MCF 10A (cell line): ENCODE results near the gene CDK3. TPM values are rescaled to one million over a fixed set of nuclear protein-coding genes. Genes with fewer than 3 reads are reported as not detected.
"Not testable (repeated sequence)": the region's sequence is repeated elsewhere in the genome, so short reads cannot be mapped to it uniquely, and the experiment has no call there.

Experiments
- BruUV-seq: library from RNA; stranded (reverse); fragments of 400-500 nt; replicated peaks from 2 replicates; lab custom pipeline; 2021; lab: Mats Ljungman, UMichigan
- CTCF ChIA-PET: fragments of 300-600 bp; sonication (Branson Sonifier 250); formaldehyde crosslinking; extraction: SDS; loops from one replicate; lab custom pipeline; 2021; ENCODE audit warnings: antibody characterized with exemption, inconsistent platforms; lab: Yijun Ruan, JAX
- POLR2A ChIA-PET: fragments of 300-600, 350-650 bp; sonication (Branson Sonifier 250); formaldehyde crosslinking; extraction: SDS; loops from one replicate; lab custom pipeline; 2020; ENCODE audit warnings: antibody characterized with exemption, inconsistent platforms; lab: Yijun Ruan, JAX
- DNase-seq: peaks from one replicate; pipeline ENCODE4 v3.0.0-alpha.2; 2018; ENCODE audit not compliant: unreplicated experiment
- H3K27ac Mint-ChIP-seq: one replicate; pipeline ENCODE4 v1.8.0; 2022; ENCODE audit warnings: mild to moderate bottlenecking, low read depth, mixed read lengths; ENCODE audit not compliant: unreplicated experiment
- H3K27me3 Mint-ChIP-seq: one replicate; pipeline ENCODE4 v1.8.0; 2022; ENCODE audit warnings: mixed read lengths; ENCODE audit not compliant: insufficient read depth, unreplicated experiment
- H3K36me3 Mint-ChIP-seq: one replicate; pipeline ENCODE4 v1.8.0; 2022; ENCODE audit warnings: mild to moderate bottlenecking, moderate library complexity, mixed read lengths; ENCODE audit not compliant: insufficient read depth, unreplicated experiment
- H3K4me1 Mint-ChIP-seq: one replicate; pipeline ENCODE4 v1.8.0; 2022; ENCODE audit warnings: mixed read lengths; ENCODE audit not compliant: insufficient read depth, unreplicated experiment
- H3K4me3 Mint-ChIP-seq: one replicate; pipeline ENCODE4 v1.8.0; 2022; ENCODE audit warnings: mild to moderate bottlenecking, moderate library complexity, mixed read lengths; ENCODE audit not compliant: unreplicated experiment
- H3K9me3 Mint-ChIP-seq: one replicate; pipeline ENCODE4 v1.8.0; 2022; ENCODE audit warnings: mixed read lengths; ENCODE audit not compliant: unreplicated experiment
- CTCF ChIP-seq: fragments of 200-600 bp; IDR thresholded peaks from one replicate; pipeline ENCODE4 v1.8.0; 2022; ENCODE audit warnings: antibody characterized with exemption, mild to moderate bottlenecking; ENCODE audit not compliant: unreplicated experiment
- intact Hi-C: fragments of 100-400 bp; cut with micrococcal nuclease; formaldehyde crosslinking; loops from 2 replicates; pipeline ENCODE4 v1.14.1; 2022
- total RNA-seq: library from RNA; stranded (reverse); gene quantifications from 2 replicates; pipeline ENCODE4 v1.2.3, GENCODE V29; 2022

CDK3 gene
- total RNA-seq, 1 experiment from 2014 or later: 5.3 TPM

DNA sequence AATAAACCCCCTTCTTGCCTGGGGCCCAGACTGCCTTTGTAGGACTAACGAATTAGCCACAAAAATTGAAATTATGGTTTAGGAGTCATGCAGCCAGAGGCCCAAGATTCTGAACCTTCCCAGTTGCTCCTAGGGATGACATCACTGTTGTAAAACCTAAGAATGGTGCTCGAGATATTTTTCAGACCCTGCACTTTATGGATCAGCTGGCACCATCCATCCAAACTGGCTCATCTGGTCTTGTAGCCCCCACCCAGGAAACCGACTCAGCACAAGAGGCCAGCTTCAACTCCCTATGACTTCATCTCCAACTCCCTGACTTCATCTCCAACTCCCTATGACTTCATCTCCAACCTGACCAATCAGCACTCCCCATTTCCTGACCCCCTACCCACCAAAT is 37.4 kb downstream of the CDK3 start:
- BruUV-seq: no TSS peak
- no peaks in the 10 kb centered on the region for H3K9me3 Mint-ChIP-seq
- H3K27me3 Mint-ChIP-seq: no peaks in the 10 kb centered on the region
- intact Hi-C loops: no loop called here
- POLR2A ChIA-PET: no interaction called here
- H3K4me3 Mint-ChIP-seq: no peak overlapping the region
- CTCF ChIA-PET: interaction anchor here (0.6 kb wide), 1 partner anchor 140 kb away, joined by 3 read pairs; no protein-coding TSS in a partner anchor
- H3K27ac Mint-ChIP-seq: no peak overlapping the region
- peaks cover 47% of the 10 kb centered on the region for H3K36me3 Mint-ChIP-seq
- H3K4me1 Mint-ChIP-seq: no peaks in the 10 kb centered on the region
- TF ChIP-seq CTCF: no peak
- no peak for DNase-seq

DNA sequence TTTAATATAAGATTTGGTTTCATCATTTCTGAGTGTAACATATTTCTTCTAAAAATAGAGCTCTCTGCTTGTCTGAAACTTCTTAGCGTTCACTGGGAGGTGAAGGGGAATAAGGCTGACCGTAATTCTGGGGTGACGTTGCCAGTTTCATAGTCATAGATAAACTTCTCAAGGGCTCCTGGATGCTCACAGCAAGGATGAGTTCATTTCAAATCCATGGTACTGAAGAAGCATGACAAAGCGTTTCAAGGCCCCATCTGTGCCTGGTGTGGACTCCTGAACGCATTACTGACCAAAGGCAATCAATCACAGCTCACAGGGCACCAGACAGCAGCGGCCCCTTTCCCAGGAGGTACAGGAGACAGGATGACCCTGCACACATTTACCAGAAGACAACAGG is 38.5 kb downstream of the CDK3 start:
- CTCF ChIA-PET: no interaction called here
- intact Hi-C loops: no loop called here
- Mint-ChIP-seq H3K4me3 (no peak overlapping the region), H3K27ac (no peak overlapping the region), H3K36me3 (peaks cover 57% of the 10 kb centered on the region), H3K27me3 (no peaks in the 10 kb centered on the region), H3K9me3 (no peaks in the 10 kb centered on the region), H3K4me1 (no peaks in the 10 kb centered on the region)
- POLR2A ChIA-PET: interaction anchor here (0.6 to 1.0 kb wide), 2 partner anchors 8 to 10 kb away, joined by 3 to 4 read pairs; no protein-coding TSS in a partner anchor
- TF ChIP-seq CTCF: no peak
- DNase-seq: no peak
- TSS peak; percentile 81 for BruUV-seq

DNA sequence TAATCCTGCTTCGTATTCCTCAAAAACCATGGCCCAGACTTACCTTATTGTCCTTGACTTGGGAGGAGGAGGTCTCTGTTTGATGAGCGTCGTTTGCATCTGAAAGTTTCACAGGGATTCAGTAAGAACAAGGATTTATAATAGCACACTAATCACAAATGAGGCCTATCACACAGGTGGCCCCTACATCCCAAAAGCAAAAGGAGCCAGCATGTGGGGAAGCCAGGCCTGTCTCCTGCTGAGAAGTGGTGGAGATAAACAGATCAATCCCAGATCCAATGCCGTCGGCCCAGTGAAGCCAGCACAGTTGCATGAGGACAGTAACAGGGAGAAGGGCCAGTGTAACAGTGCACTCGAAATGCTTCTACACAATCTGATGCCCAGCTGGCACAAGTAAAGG is 39.7 kb downstream of the CDK3 start:
- Mint-ChIP-seq H3K9me3 (no peaks in the 10 kb centered on the region), H3K36me3 (peaks cover 70% of the 10 kb centered on the region), H3K27ac (no peak overlapping the region), H3K4me3 (no peak overlapping the region), H3K4me1 (no peaks in the 10 kb centered on the region), H3K27me3 (no peaks in the 10 kb centered on the region)
- intact Hi-C loops: no loop called here
- ChIA-PET POLR2A (no interaction called here), CTCF (interaction anchor here (3.8 kb wide), 1 partner anchor 27 kb away, joined by 11 read pairs; no protein-coding TSS in a partner anchor)
- TF ChIP-seq CTCF: no peak
- no TSS peak for BruUV-seq
- DNase-seq: no peak

DNA sequence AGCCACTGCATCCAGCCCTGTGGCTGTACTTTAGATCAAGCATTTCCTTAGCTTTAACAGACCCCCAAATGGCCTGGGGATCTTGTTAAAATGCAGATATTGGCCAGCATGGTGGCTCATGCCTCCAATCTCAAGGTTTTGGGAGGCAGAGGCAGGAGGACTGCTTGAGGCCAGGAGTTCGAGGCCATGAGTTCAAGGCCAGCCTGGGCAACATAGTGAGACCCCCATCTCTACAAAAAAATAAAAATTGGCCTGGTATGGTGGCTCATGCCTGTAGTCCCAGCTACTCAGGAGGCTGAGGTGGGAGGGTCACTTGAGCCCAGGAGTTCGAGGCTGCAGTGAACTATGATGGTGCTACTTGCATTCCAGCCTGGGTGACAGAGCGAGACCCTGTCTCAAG is 42.2 kb downstream of the CDK3 start:
- H3K4me3 Mint-ChIP-seq, DNase-seq, H3K9me3 Mint-ChIP-seq, H3K27me3 Mint-ChIP-seq, POLR2A ChIA-PET, BruUV-seq, H3K27ac Mint-ChIP-seq, H3K4me1 Mint-ChIP-seq, intact Hi-C loops: not testable (repeated sequence)
- H3K36me3 Mint-ChIP-seq: peaks cover 88% of the 10 kb centered on the region
- CTCF ChIA-PET: interaction anchor here (0.9 to 3.8 kb wide), 2 partner anchors 15 to 29 kb away, joined by 6 to 11 read pairs; no protein-coding TSS in a partner anchor

- DNase-seq, intact Hi-C loops, H3K27me3 Mint-ChIP-seq, POLR2A ChIA-PET, BruUV-seq, CTCF ChIA-PET, H3K4me1 Mint-ChIP-seq, H3K27ac Mint-ChIP-seq, H3K9me3 Mint-ChIP-seq, H3K4me3 Mint-ChIP-seq: not testable (repeated sequence)
- peaks cover 88% of the 10 kb centered on the region for H3K36me3 Mint-ChIP-seq
Observed at GRCh38 chr17:76044475-76045007, 43.9 kb downstream of the CDK3 start.
